ENCODE data around the gene AKT1S1. TPM values are rescaled to one million over a fixed set of nuclear protein-coding genes. Genes with fewer than 3 reads are reported as not detected.

The AKT1S1 gene
- total RNA-seq, 2 experiments from 2014 or later: 7.3 to 19.8 TPM

GRCh38 chr19:49883094-49883493 lies 5.9 kb upstream of the AKT1S1 start:
- intact Hi-C loops (cut with micrococcal nuclease; ENCODE audit: unreplicated experiment): no loop called here
- Histone ChIP-seq H3K9me2 (ENCODE audit: insufficient read depth, low read length) (no peaks in the 10 kb centered on the region), H4K20me1 (ENCODE audit: insufficient read depth, low read length) (no peaks in the 10 kb centered on the region), H3K9me3 (ENCODE audit: low read length) (no peaks in the 10 kb centered on the region), H3K79me2 (ENCODE audit: insufficient read depth, low read depth, low read length) (no peaks in the 10 kb centered on the region), H3K27ac (ENCODE audit: low read depth, low read length, poor library complexity, severe bottlenecking) (no peak overlapping the region), H3K4me1 (ENCODE audit: insufficient read depth, low read length, poor library complexity, severe bottlenecking) (peaks cover 15% of the 10 kb centered on the region), H2AFZ (ENCODE audit: low read length) (no peak overlapping the region), H3K36me3 (ENCODE audit: insufficient read depth, low read length) (peaks cover 26% of the 10 kb centered on the region), H3K4me2 (ENCODE audit: low read length) (no peak overlapping the region), H3K4me3 (ENCODE audit: low read depth, low read length, poor library complexity, severe bottlenecking) (no peak overlapping the region)
- DNase-seq (ENCODE audit: low spot score): no peak
- BruUV-seq (replicated peaks): no TSS peak
- no peak for TF ChIP-seq CTCF (conservative IDR thresholded peaks at IDR 0.05; ENCODE audit: low read length)
- no peak for TF ChIP-seq EZH2phosphoT487 (IDR thresholded peaks at IDR 0.05; ENCODE audit: borderline replicate concordance, low read depth, low read length)
- CTCF ChIA-PET (ENCODE audit: unreplicated experiment): no interaction called here
- POLR2A ChIA-PET: no interaction called here

- no TSS peak for BruUV-seq (replicated peaks)
- Histone ChIP-seq H3K4me2 (ENCODE audit: low read length) (no peak overlapping the region), H2AFZ (ENCODE audit: low read length) (no peak overlapping the region), H3K9me3 (ENCODE audit: low read length) (no peaks in the 10 kb centered on the region), H3K9me2 (ENCODE audit: insufficient read depth, low read length) (no peaks in the 10 kb centered on the region), H3K4me1 (ENCODE audit: insufficient read depth, low read length, poor library complexity, severe bottlenecking) (peaks cover 16% of the 10 kb centered on the region), H3K4me3 (ENCODE audit: low read depth, low read length, poor library complexity, severe bottlenecking) (no peak overlapping the region), H4K20me1 (ENCODE audit: insufficient read depth, low read length) (no peaks in the 10 kb centered on the region), H3K36me3 (ENCODE audit: insufficient read depth, low read length) (peaks cover 26% of the 10 kb centered on the region), H3K27ac (ENCODE audit: low read depth, low read length, poor library complexity, severe bottlenecking) (no peak overlapping the region), H3K79me2 (ENCODE audit: insufficient read depth, low read depth, low read length) (no peaks in the 10 kb centered on the region)
- CTCF ChIA-PET (ENCODE audit: unreplicated experiment): no interaction called here
- intact Hi-C loops (cut with micrococcal nuclease; ENCODE audit: unreplicated experiment): no loop called here
- no peak for TF ChIP-seq EZH2phosphoT487 (IDR thresholded peaks at IDR 0.05; ENCODE audit: borderline replicate concordance, low read depth, low read length)
- TF ChIP-seq CTCF (conservative IDR thresholded peaks at IDR 0.05; ENCODE audit: low read length): no peak
- no peak for DNase-seq (ENCODE audit: low spot score)
- POLR2A ChIA-PET: no interaction called here
Measured at GRCh38 chr19:49882643-49883042, 5.5 kb upstream of the AKT1S1 start.

- no TSS peak for BruUV-seq (replicated peaks)
- DNase-seq (ENCODE audit: low spot score): no peak
Measured at GRCh38 chr19:49881672-49882394, 4.7 kb upstream of the AKT1S1 start.

More at GRCh38 chr19:49881672-49882394, 4.7 kb upstream of the AKT1S1 start:
- Histone ChIP-seq H2AFZ (ENCODE audit: low read length) (no peak overlapping the region), H3K36me3 (ENCODE audit: insufficient read depth, low read length) (peaks cover 26% of the 10 kb centered on the region), H3K4me3 (ENCODE audit: low read depth, low read length, poor library complexity, severe bottlenecking) (no peak overlapping the region), H3K9me3 (ENCODE audit: low read length) (no peaks in the 10 kb centered on the region), H3K9me2 (ENCODE audit: insufficient read depth, low read length) (no peaks in the 10 kb centered on the region), H3K4me2 (ENCODE audit: low read length) (no peak overlapping the region), H3K4me1 (ENCODE audit: insufficient read depth, low read length, poor library complexity, severe bottlenecking) (peaks cover 16% of the 10 kb centered on the region), H4K20me1 (ENCODE audit: insufficient read depth, low read length) (no peaks in the 10 kb centered on the region), H3K79me2 (ENCODE audit: insufficient read depth, low read depth, low read length) (no peaks in the 10 kb centered on the region), H3K27ac (ENCODE audit: low read depth, low read length, poor library complexity, severe bottlenecking) (no peak overlapping the region)
- ChIA-PET CTCF (ENCODE audit: unreplicated experiment) (no interaction called here), POLR2A (no interaction called here)
- intact Hi-C loops (cut with micrococcal nuclease; ENCODE audit: unreplicated experiment): no loop called here
- no peak for TF ChIP-seq EZH2phosphoT487 (IDR thresholded peaks at IDR 0.05; ENCODE audit: borderline replicate concordance, low read depth, low read length)
- TF ChIP-seq CTCF (conservative IDR thresholded peaks at IDR 0.05; ENCODE audit: low read length): no peak
